HL-60 (cell line): ENCODE results near the gene HSPBAP1.

Experiments
- GABPA ChIP-seq: IDR thresholded peaks from 2 replicates; pipeline ENCODE4 v1.6.1; 2012; ENCODE audit warnings: low read depth
- POLR2AphosphoS5 ChIP-seq: IDR thresholded peaks from 2 replicates; pipeline ENCODE4 v1.6.1; 2012; ENCODE audit warnings: low read depth
- SPI1 ChIP-seq: IDR thresholded peaks from 2 replicates; pipeline ENCODE4 v1.6.1; 2012; ENCODE audit warnings: low read depth, mild to moderate bottlenecking, borderline replicate concordance
- TF ChIP-seq, protein P1 (sequence below): IDR thresholded peaks from one replicate; pipeline ENCODE4 v1.5.1; 2011; ENCODE audit warnings: low read length, control low read depth, inconsistent platforms; ENCODE audit not compliant: insufficient read depth

- TF ChIP-seq, protein P1, sequence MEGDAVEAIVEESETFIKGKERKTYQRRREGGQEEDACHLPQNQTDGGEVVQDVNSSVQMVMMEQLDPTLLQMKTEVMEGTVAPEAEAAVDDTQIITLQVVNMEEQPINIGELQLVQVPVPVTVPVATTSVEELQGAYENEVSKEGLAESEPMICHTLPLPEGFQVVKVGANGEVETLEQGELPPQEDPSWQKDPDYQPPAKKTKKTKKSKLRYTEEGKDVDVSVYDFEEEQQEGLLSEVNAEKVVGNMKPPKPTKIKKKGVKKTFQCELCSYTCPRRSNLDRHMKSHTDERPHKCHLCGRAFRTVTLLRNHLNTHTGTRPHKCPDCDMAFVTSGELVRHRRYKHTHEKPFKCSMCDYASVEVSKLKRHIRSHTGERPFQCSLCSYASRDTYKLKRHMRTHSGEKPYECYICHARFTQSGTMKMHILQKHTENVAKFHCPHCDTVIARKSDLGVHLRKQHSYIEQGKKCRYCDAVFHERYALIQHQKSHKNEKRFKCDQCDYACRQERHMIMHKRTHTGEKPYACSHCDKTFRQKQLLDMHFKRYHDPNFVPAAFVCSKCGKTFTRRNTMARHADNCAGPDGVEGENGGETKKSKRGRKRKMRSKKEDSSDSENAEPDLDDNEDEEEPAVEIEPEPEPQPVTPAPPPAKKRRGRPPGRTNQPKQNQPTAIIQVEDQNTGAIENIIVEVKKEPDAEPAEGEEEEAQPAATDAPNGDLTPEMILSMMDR = no peak
- no peak for TF ChIP-seq POLR2AphosphoS5
- TF ChIP-seq GABPA = no peak
- TF ChIP-seq SPI1 = no peak
Observed at GRCh38 chr3:122772827-122773226, 20.8 kb downstream of the HSPBAP1 start.
